ENCODE measurements around the gene MARCO. TPM values are rescaled to one million over a fixed set of nuclear protein-coding genes. Genes with fewer than 3 reads are reported as not detected.
A peak's percentile ranks its signal among the peaks of the same experiment; 100 is the strongest.
"Not testable (repeated sequence)": the region's sequence is repeated elsewhere in the genome, so short reads cannot be mapped to it uniquely, and the experiment has no call there.

MARCO gene
- total RNA-seq, 2 donors from 2014 or later, result not detected

GRCh38 chr2:118943286-118943685 is 1.3 kb downstream of the MARCO start:
- WGBS, 2 experiments (ENCODE audit: insufficient coverage in 1 of 2, insufficient read length in 1 of 2), result 80% methylated on average over 1 to 2 of the region's 2 CpGs
- Mint-ChIP-seq H3K27ac (no peak overlapping the region), H3K27me3 (ENCODE audit: insufficient read depth) (peaks cover 19% of the 10 kb centered on the region), H3K36me3 (ENCODE audit: low read depth) (no peaks in the 10 kb centered on the region), H3K4me3 (no peak overlapping the region), H3K9me3 (no peaks in the 10 kb centered on the region), H3K4me1 (no peaks in the 10 kb centered on the region)
- Histone ChIP-seq H3K27me3 (ENCODE audit: control insufficient read depth, insufficient read depth, low read length, poor library complexity, severe bottlenecking) (peaks cover 31% of the 10 kb centered on the region), H3K4me3 (ENCODE audit: low read length) (no peak overlapping the region), H3K4me1 (ENCODE audit: control insufficient read depth, insufficient read depth, low read length) (no peaks in the 10 kb centered on the region), H3K9ac (ENCODE audit: extremely low read depth, low read length, poor library complexity, severe bottlenecking) (no peak overlapping the region), H3K9me3 (ENCODE audit: control insufficient read depth, low read length) (no peaks in the 10 kb centered on the region), H3K27ac (ENCODE audit: low read depth, low read length) (no peak overlapping the region), H3K36me3 (ENCODE audit: control insufficient read depth, insufficient read depth, low read length) (no peaks in the 10 kb centered on the region)
- DNase-seq, result no peak
- no peak for TF ChIP-seq CTCF (conservative IDR thresholded peaks at IDR 0.05)

DNA sequence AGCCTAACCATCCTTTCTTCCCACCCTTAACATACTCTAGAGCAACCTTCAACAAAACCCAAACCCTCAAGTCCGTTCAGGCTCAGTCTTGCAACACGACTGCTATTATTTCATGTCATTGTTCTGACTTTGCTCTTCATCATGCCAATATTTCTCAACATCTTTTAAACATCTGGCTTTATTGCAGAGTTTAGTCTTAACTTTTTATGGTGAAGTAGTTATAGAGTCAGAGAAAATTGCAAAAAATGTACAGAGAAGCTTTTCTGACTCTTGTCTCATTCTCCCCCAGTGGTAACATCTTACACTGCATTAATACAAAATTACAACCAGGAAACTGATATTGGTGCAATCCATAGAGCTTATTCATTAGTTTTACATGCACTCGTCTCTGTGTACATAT is 3.9 kb downstream of the MARCO start:
- 67 to 89% methylated on average over 1 to 3 of the region's 3 CpGs for WGBS, 2 experiments (ENCODE audit: insufficient coverage in 1 of 2, insufficient read length in 1 of 2)
- Mint-ChIP-seq H3K27ac (no peak overlapping the region), H3K27me3 (ENCODE audit: insufficient read depth) (peaks cover 15% of the 10 kb centered on the region), H3K9me3 (no peaks in the 10 kb centered on the region), H3K36me3 (ENCODE audit: low read depth) (no peaks in the 10 kb centered on the region), H3K4me1 (no peaks in the 10 kb centered on the region), H3K4me3 (no peak overlapping the region)
- Histone ChIP-seq H3K27ac (ENCODE audit: low read depth, low read length) (no peak overlapping the region), H3K4me1 (ENCODE audit: control insufficient read depth, insufficient read depth, low read length) (no peaks in the 10 kb centered on the region), H3K36me3 (ENCODE audit: control insufficient read depth, insufficient read depth, low read length) (no peaks in the 10 kb centered on the region), H3K9ac (ENCODE audit: extremely low read depth, low read length, poor library complexity, severe bottlenecking) (no peak overlapping the region), H3K9me3 (ENCODE audit: control insufficient read depth, low read length) (no peaks in the 10 kb centered on the region), H3K4me3 (ENCODE audit: low read length) (no peak overlapping the region), H3K27me3 (ENCODE audit: control insufficient read depth, insufficient read depth, low read length, poor library complexity, severe bottlenecking) (peaks cover 22% of the 10 kb centered on the region)
- TF ChIP-seq CTCF (conservative IDR thresholded peaks at IDR 0.05), result peak; percentile 15
- no peak for DNase-seq

- not testable (repeated sequence) for H3K9me3 Mint-ChIP-seq; DNase-seq; H3K36me3 Mint-ChIP-seq (ENCODE audit: low read depth); H3K9ac ChIP-seq (ENCODE audit: extremely low read depth, low read length, poor library complexity, severe bottlenecking); H3K27ac ChIP-seq (ENCODE audit: low read depth, low read length); H3K4me3 Mint-ChIP-seq; H3K4me1 ChIP-seq (ENCODE audit: control insufficient read depth, insufficient read depth, low read length); H3K36me3 ChIP-seq (ENCODE audit: control insufficient read depth, insufficient read depth, low read length); H3K4me3 ChIP-seq (ENCODE audit: low read length); H3K27ac Mint-ChIP-seq; H3K9me3 ChIP-seq (ENCODE audit: control insufficient read depth, low read length); H3K27me3 ChIP-seq (ENCODE audit: control insufficient read depth, insufficient read depth, low read length, poor library complexity, severe bottlenecking); H3K4me1 Mint-ChIP-seq
- 86 to 88% methylated on average over 2 to 3 of the region's 3 CpGs for WGBS, 2 experiments (ENCODE audit: insufficient coverage in 1 of 2, insufficient read length in 1 of 2)
- peaks cover 14% of the 10 kb centered on the region for H3K27me3 Mint-ChIP-seq (ENCODE audit: insufficient read depth)
Measured at GRCh38 chr2:118948266-118948665, 6.3 kb downstream of the MARCO start.

Data from endodermal cell (in vitro differentiated cells).